Small intestine (tissue), 7 donors: ENCODE data around the gene C12orf75. TPM values are rescaled to one million over a fixed set of nuclear protein-coding genes. Genes with fewer than 3 reads are reported as not detected.
"Not testable (repeated sequence)": the region's sequence is repeated elsewhere in the genome, so short reads cannot be mapped to it uniquely, and the experiment has no call there.

Experiments used
- DNase-seq, 2 donors: peaks; one replicate each; pipeline versions ENCODE4 v3.0.0 to v3.0.0-alpha.2; 2013
- FAIRE-seq: peaks from 2 replicates; lab custom pipeline; 2012; peaks lifted over from hg19 to GRCh38; lab: Jason Lieb, UNC
- H3K27ac ChIP-seq, 3 donors: one replicate each; pipeline ENCODE4 v1.5.1; 2013; ENCODE audit warnings: low read length in 2 of 3, mild to moderate bottlenecking in 2 of 3, control low read depth in 1 of 3, inconsistent platforms in 1 of 3, low read depth in 1 of 3, moderate library complexity in 1 of 3
- H3K27me3 ChIP-seq, 3 donors: one replicate each; pipeline ENCODE4 v1.6.1; 2013; ENCODE audit warnings: low read length in 3 of 3, inconsistent platforms in 1 of 3; ENCODE audit not compliant: control insufficient read depth in 3 of 3, insufficient read depth in 3 of 3
- H3K36me3 ChIP-seq, 3 donors: one replicate each; pipeline ENCODE4 v1.6.1; 2013; ENCODE audit warnings: low read length in 3 of 3, inconsistent platforms in 1 of 3, low read depth in 1 of 3, mild to moderate bottlenecking in 1 of 3, moderate library complexity in 1 of 3; ENCODE audit not compliant: control insufficient read depth in 3 of 3, insufficient read depth in 2 of 3
- H3K4me1 ChIP-seq, 3 donors: one replicate each; pipeline ENCODE4 v1.6.1; 2013; ENCODE audit warnings: low read length in 2 of 3, inconsistent platforms in 1 of 3, low read depth in 1 of 3, mild to moderate bottlenecking in 1 of 3, moderate library complexity in 1 of 3; ENCODE audit not compliant: control insufficient read depth in 3 of 3, insufficient read depth in 2 of 3
- H3K4me3 ChIP-seq, 3 donors: one replicate each; pipeline ENCODE4 v1.5.1; 2013; ENCODE audit warnings: low read length in 3 of 3, control low read depth in 1 of 3, inconsistent platforms in 1 of 3, low read depth in 1 of 3, mild to moderate bottlenecking in 1 of 3, moderate library complexity in 1 of 3
- H3K9me3 ChIP-seq, 2 donors: one replicate each; pipeline ENCODE4 v1.6.1; 2013; ENCODE audit warnings: low read depth in 1 of 2, low read length in 1 of 2; ENCODE audit not compliant: control insufficient read depth in 2 of 2, insufficient read depth in 1 of 2
- WGBS, 3 donors: extraction: QIAGEN DNeasy Blood & Tissue Kit; methylation state at CpG; one replicate each; pipeline ENCODE4 v1.1.7; 2013; 5-methylcytosine and 5-hydroxymethylcytosine counted together
- polyA plus RNA-seq, 4 donors: library from polyadenylated mRNA; stranded (reverse) in 3 of 4; unstranded in 1 of 4; fragments of 200-250 nt in 3 of 4; fragments of 120-200 nt in 1 of 4; gene quantifications; one replicate each; pipeline versions ENCODE4 v1.2.1 to v1.2.3, GENCODE V29; 2013
- donor health status: healthy with polysubstance abuse.
- donor health status: control.
- donor health status: control.
- donor health status: Bipolar disorder and iron deficiency.
- donor health status: healthy.

The C12orf75 gene
- polyA plus RNA-seq, 4 donors: 14.2 to 44.7 (median 36.0) TPM

DNA sequence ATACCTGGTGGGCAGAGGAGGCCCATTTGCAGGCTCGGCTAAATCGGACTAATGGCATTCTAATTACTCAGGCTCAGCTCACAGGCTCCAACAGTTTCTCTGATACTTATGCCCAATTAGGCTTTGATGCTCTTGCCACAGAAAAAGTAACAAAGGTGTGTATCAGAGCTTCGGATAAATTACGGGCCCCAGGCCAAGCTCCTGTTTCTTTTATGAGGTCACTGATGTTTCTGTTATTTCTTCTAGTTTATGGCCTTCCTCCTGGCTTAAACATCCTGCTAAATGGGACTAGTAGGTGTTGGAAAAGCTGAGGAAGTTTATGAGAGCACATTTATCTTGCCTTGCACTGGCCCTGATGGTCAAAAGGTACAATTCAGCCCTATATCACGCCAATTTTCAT lies 28.8 kb upstream of the C12orf75 start:
- WGBS, 3 donors: 62 to 88% (median 67%) methylated on average over 5 of the region's 5 CpGs
- DNase-seq (no peak), FAIRE-seq (no peak)
- no peaks in the 10 kb centered on the region for H3K27me3 ChIP-seq
- no peaks in the 10 kb centered on the region for H3K36me3 ChIP-seq
- H3K4me3 ChIP-seq: no peak overlapping the region
- no peak overlapping the region for H3K27ac ChIP-seq
- H3K9me3 ChIP-seq: peaks cover 0 to 12% of the 10 kb centered on the region in 2 donors
- no peaks in the 10 kb centered on the region for H3K4me1 ChIP-seq

DNA sequence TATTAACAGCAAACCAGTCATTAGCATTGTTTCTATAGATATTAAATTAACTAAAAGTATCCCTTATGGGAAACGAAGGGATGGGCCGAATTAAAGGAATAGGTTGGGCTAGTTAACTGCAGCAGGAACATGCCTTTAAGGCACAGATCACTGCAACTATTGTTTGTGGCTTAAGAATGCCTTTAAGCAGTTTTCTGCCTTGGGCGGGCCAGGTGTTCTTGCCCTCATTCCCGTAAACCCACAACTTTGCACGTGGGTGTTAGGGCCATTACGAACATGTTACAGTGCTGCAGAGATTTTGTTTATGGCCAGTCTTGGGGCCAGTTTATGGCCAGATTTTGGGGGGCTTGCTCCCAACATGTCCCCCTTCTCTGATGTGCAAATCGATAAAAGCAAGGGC lies 27.5 kb upstream of the C12orf75 start:
- WGBS, 3 donors: 92 to 97% (median 94%) methylated on average over 7 of the region's 7 CpGs

DNA sequence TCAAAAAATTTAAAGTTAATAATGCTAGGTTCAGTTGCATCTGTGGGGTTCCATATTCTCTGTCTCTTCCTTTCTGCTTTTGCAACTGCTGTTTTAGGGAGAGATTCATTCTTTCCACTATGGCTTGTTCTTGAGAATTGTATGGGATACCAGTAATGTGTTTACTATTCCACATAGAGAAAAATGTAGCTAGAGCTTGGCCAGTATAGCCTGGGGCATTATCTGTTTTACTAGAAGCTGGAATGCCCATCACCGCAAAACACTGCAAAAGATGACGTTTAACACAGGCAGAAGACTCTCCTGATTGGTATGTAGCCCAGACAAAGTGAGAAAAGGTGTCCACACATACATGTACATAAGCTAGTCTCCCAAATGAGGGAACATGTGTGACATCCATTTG lies 25.9 kb upstream of the C12orf75 start:
- H3K27me3 ChIP-seq, DNase-seq, H3K27ac ChIP-seq, H3K36me3 ChIP-seq, H3K4me1 ChIP-seq, H3K4me3 ChIP-seq, FAIRE-seq: not testable (repeated sequence)
- 93 to 100% (median 95%) methylated on average over 2 of the region's 2 CpGs for WGBS, 3 donors
- H3K9me3 ChIP-seq: peaks cover 0 to 15% of the 10 kb centered on the region in 2 donors

More for the DNA sequence above, 27.5 kb upstream of the C12orf75 start:
- not testable (repeated sequence) for H3K4me3 ChIP-seq, H3K4me1 ChIP-seq, H3K9me3 ChIP-seq, H3K27ac ChIP-seq, H3K27me3 ChIP-seq, DNase-seq, FAIRE-seq, H3K36me3 ChIP-seq

DNA sequence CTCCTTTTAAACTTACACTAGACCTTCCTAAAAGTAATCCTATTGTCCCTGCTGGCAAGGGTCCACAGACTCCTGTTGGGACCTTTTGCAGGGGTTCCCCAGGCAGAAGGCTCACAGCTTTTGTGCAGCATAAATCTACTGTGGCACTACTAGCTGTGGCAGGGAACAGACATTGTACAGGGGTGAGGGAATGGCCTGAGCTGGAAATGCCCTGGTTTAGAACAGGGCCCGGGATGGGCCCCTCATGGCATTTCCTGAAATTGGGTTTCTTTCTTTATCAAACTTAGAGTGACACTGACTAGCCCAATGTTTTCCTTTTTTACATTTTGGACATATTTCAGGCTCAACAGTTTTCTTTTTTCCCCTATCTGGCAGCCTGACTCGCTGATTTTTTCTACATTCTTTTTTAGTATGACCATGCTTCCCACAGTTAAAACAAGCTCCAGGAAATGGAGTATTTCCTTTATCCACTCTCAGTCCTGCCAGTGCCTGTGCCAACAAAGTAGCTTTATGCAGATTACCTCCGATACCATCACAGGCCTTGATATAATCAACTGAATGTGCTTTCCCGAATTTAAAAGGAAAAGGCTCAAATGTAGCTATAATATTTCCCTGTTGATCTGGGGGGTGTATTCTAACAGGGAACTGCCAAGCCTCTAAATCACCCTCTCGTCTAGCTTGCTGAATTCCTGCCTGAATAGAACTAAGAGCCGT lies 22.7 kb upstream of the C12orf75 start:
- FAIRE-seq, H3K27me3 ChIP-seq, H3K36me3 ChIP-seq, H3K4me1 ChIP-seq, DNase-seq, H3K4me3 ChIP-seq, H3K27ac ChIP-seq: not testable (repeated sequence)
- H3K9me3 ChIP-seq: peaks cover 0 to 17% of the 10 kb centered on the region in 2 donors
- 67 to 88% (median 85%) methylated on average over 5 to 6 of the region's 6 CpGs for WGBS, 3 donors

DNA sequence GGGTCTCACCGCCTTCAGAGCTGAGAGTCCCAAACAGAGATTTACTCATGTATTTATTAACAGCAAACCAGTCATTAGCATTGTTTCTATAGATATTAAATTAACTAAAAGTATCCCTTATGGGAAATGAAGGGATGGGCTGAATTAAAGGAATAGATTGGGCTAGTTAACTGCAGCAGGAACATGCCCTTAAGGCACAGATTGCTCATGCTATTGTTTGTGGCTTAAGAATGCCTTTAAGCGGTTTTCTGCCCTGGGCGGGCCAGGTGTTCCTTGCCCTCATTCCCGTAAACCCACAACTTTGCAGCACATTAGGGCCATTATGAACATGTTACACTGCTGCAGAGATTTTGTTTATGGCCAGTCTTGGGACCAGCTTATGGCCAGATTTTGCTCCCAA lies 21.7 kb upstream of the C12orf75 start:
- not testable (repeated sequence) for H3K36me3 ChIP-seq, H3K27ac ChIP-seq

DNA sequence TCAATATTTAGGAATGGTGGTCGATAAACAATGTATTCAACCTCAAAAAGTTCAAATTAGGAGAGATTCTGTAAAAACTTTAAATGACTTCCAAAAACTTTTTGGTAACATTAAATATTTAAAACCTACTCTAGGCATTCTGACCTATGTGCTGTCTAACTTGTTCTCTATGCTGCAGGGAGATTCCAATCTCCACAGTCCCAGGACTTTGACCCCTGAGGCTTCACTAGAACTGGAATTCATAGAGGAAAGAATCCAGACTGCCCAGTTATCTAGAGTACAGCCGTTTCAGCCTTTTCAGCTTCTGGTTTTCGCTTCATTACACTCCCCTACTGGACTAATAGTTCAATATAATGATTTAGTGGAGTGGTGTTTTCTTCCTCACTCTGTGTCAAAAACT lies 21.1 kb upstream of the C12orf75 start:
- 46 to 74% (median 50%) methylated on average over 3 of the region's 3 CpGs for WGBS, 3 donors
- Histone ChIP-seq H3K9me3 (peaks cover 0 to 25% of the 10 kb centered on the region in 2 donors), H3K27ac (peak overlapping the region in 1 of 3 donors; percentile 11)
- DNase-seq: peak in 1 of 2 donors; percentile 48
- H3K36me3 ChIP-seq, H3K27me3 ChIP-seq, H3K4me1 ChIP-seq, H3K4me3 ChIP-seq, FAIRE-seq: not testable (repeated sequence)

More for the DNA sequence above, 21.7 kb upstream of the C12orf75 start:
- WGBS, 3 donors: 95 to 98% (median 96%) methylated on average over 4 of the region's 4 CpGs
- H3K4me1 ChIP-seq, H3K4me3 ChIP-seq, DNase-seq, FAIRE-seq, H3K27me3 ChIP-seq: not testable (repeated sequence)
- H3K9me3 ChIP-seq: peaks cover 0 to 20% of the 10 kb centered on the region in 2 donors

DNA sequence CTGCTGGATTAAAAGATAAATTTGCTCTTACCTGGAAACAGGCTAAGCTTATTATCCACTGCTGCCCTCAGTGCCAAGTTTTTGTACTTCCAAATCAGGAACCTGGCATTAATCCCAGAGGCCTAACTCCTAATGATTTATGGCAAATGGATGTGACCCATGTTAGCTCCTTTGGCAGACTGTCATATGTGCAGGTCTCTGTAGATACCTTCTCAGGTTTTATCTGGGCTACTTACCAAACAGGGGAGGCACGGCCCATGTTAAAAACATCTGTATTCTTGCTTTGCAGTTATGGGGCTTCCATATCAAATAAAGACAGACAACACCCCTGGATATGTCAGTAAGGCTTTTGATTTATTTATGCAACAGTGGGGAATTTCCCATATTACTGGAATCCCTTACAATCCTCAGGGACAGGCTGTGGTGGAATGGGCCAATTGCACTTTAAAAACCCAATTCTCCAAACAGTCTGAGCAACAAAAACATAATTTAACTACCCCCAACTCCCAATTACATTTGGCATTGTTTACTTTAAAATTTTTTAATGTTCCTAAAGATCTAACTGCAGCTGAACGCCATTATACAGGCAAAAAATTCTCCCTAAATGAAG lies 19.9 kb upstream of the C12orf75 start:
- H3K27ac ChIP-seq, H3K36me3 ChIP-seq, H3K4me3 ChIP-seq, DNase-seq, H3K27me3 ChIP-seq, H3K4me1 ChIP-seq, FAIRE-seq: not testable (repeated sequence)
- H3K9me3 ChIP-seq: peaks cover 0 to 25% of the 10 kb centered on the region in 2 donors
- WGBS, 3 donors: 60 to 74% (median 65%) methylated on average over 2 of the region's 2 CpGs

DNA sequence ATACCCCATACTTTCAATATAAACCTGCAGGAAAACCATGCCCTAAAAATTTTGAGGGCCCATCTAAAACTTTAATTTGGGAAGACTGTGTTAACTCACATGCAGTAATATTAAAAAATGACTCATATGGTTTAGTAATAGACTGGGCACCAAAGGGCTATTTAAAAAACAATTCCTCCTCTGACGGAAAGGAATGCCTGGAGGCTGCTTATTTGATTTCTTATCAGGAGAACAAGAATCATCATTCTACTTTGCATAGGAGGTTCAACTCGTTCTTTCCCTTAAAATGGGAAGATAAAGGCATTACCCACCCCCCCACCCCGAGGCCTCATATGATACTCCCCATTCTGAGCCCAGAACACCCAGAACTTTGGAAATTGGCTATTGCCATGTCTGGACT lies 18.6 kb upstream of the C12orf75 start:
- not testable (repeated sequence) for H3K27me3 ChIP-seq, H3K27ac ChIP-seq, H3K36me3 ChIP-seq, FAIRE-seq, H3K4me3 ChIP-seq, DNase-seq
- WGBS, 3 donors: 66 to 87% (median 85%) methylated on average over 3 of the region's 3 CpGs
- peaks cover 0 to 13% (median 0%) of the 10 kb centered on the region in 3 donors for H3K4me1 ChIP-seq
- peaks cover 0 to 25% of the 10 kb centered on the region in 2 donors for H3K9me3 ChIP-seq
